Stomach smooth muscle (tissue), 2 donors: ENCODE results near the gene AKR1B15.
"Not testable (repeated sequence)": the region's sequence is repeated elsewhere in the genome, so short reads cannot be mapped to it uniquely, and the experiment has no call there.

Experiments used
- H3K27ac ChIP-seq: one replicate; pipeline ENCODE4 v1.7.0; 2013; ENCODE audit warnings: mild to moderate bottlenecking, low read length, inconsistent platforms
- H3K27me3 ChIP-seq, 2 donors: one replicate each; pipeline ENCODE4 v1.7.0; 2013; ENCODE audit warnings: low read length in 2 of 2; ENCODE audit not compliant: insufficient read depth in 2 of 2, control insufficient read depth in 1 of 2
- H3K36me3 ChIP-seq, 2 donors: one replicate each; pipeline ENCODE4 v1.7.0; 2013; ENCODE audit warnings: low read length in 2 of 2; ENCODE audit not compliant: control insufficient read depth in 2 of 2, insufficient read depth in 2 of 2
- H3K4me1 ChIP-seq: one replicate; pipeline ENCODE4 v1.7.0; 2013; ENCODE audit warnings: low read length; ENCODE audit not compliant: control insufficient read depth, insufficient read depth
- H3K4me3 ChIP-seq, 2 donors: one replicate each; pipeline ENCODE4 v1.7.0; 2013; ENCODE audit warnings: low read length in 2 of 2
- H3K9ac ChIP-seq, 2 donors: one replicate each; pipeline ENCODE4 v1.7.0; 2013; ENCODE audit warnings: low read length in 2 of 2, mild to moderate bottlenecking in 1 of 2
- H3K9me3 ChIP-seq, 2 donors: one replicate each; pipeline ENCODE4 v1.7.0; 2013; ENCODE audit warnings: low read length in 2 of 2; ENCODE audit not compliant: control insufficient read depth in 2 of 2
- donor health status: healthy.
- donor health status: Pancreatic carcinoma.

The AKR1B15 gene

DNA sequence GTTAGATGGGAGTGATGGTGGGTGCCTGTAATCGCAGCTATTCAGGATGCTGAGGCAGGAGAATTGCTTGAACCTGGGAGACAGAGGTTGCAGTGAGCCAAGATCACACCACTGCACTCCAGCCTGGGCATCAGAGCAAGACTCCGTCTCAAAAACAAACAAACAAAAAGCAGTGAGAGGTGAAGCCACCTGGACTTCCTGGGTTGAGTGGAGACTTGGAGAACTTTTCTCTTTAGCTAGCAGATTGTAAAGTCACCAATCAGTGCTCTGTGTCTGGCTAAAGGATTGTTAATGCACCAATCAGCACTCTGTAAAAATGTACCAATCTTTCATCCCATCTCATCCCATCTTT, 14.5 kb downstream of the AKR1B15 start:
- H3K27ac ChIP-seq, H3K4me1 ChIP-seq: not testable (repeated sequence)

DNA sequence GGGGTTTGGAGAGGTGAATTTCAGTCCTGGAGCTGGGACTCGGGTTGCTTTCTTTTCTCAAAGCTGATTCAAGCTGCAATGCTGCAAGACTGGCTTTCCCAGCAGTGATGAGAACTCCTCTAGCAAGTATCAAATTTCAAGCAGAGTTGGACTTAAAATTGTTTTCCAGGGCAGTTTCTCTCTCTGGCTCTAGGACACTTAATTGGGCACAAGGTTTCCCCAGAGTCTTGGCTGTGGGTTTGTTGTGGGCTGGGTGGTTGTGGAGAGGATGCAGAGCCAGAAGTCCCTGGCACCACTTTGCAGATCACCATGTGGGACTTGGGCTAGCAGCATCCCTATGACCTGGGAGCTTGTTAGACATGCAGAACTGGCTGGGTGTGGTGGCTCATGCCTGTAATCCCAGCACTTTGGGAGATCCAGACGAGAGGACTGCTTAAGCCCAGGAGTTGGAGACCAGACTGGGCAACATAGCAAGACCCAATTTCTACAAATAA, 16.8 kb downstream of the AKR1B15 start:
- no peaks in the 10 kb centered on the region for H3K27me3 ChIP-seq
- no peak overlapping the region for H3K4me3 ChIP-seq
- H3K27ac ChIP-seq: no peak overlapping the region

More for the DNA sequence above, 14.5 kb downstream of the AKR1B15 start:
- not testable (repeated sequence) for H3K9ac ChIP-seq, H3K36me3 ChIP-seq, H3K4me3 ChIP-seq, H3K9me3 ChIP-seq, H3K27me3 ChIP-seq

DNA sequence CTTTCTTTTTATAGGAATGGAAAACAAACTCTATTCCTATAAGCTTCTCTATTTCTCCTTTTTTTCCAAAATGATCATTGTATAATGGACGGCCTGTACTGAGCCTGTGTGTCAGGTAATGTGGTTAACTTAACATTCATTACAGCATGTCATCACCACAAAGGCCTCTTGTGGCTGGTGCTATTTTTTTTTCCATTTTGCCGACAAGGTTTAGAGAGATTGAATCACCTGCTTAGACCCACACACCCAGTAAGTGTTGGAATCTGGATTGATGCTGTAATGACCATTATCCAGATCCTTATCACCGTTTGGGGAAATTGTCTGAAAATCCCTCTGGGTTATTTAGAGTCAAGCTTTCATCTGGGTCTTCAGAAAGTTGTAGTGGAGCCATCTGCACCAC, 18.5 kb downstream of the AKR1B15 start:
- Histone ChIP-seq H3K4me3 (no peak overlapping the region), H3K9me3 (no peaks in the 10 kb centered on the region), H3K9ac (no peak overlapping the region), H3K4me1 (no peaks in the 10 kb centered on the region), H3K27ac (no peak overlapping the region), H3K27me3 (no peaks in the 10 kb centered on the region), H3K36me3 (no peaks in the 10 kb centered on the region)

More for the DNA sequence above, 16.8 kb downstream of the AKR1B15 start:
- H3K36me3 ChIP-seq: no peaks in the 10 kb centered on the region
- H3K9me3 ChIP-seq: no peaks in the 10 kb centered on the region
- H3K9ac ChIP-seq: no peak overlapping the region
- H3K4me1 ChIP-seq: no peaks in the 10 kb centered on the region

DNA sequence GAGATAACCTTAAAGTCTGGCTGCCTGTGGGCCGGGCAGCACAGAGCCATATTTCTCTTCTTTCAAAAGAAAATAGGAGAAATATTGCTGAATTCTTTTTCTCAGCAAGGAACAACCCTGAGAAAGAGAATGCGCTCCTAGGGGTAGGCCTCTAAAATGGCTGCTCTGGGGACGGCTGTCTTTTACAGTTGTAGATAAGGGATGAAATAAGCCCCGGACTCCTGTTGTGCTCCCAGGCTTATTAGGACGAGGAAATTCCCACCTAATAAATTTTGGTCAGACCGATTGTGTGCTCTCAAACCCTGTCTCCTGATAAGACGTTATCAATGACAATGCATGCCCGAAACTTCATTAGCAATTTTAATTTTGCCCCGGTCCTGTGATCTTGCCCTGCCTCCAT, 21.1 kb downstream of the AKR1B15 start:
- not testable (repeated sequence) for H3K36me3 ChIP-seq, H3K27me3 ChIP-seq, H3K4me1 ChIP-seq, H3K27ac ChIP-seq, H3K9ac ChIP-seq, H3K4me3 ChIP-seq, H3K9me3 ChIP-seq

DNA sequence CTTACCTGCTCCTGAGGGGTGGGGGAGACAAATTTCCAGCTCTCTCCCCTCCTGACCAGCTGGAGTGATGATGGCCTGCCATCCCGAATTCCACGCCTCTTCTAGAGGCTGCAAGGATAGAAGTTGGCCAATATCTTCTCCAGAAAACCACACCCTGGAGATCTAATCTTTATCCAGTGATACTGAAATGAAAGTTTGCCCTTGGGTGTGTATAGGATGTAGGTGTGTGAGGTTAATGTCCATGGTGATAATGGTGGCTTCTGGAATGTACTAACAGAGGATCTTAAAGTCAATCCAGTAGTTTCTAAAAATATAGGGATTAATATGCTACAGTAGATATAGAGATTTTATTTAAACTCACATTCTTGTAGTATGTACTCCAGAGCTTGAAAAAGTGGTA, 22.2 kb downstream of the AKR1B15 start:
- H3K36me3 ChIP-seq: no peaks in the 10 kb centered on the region
- H3K9me3 ChIP-seq: no peaks in the 10 kb centered on the region
- H3K27ac ChIP-seq: no peak overlapping the region
- no peaks in the 10 kb centered on the region for H3K27me3 ChIP-seq
- no peak overlapping the region for H3K4me3 ChIP-seq
- H3K9ac ChIP-seq: no peak overlapping the region
- H3K4me1 ChIP-seq: no peaks in the 10 kb centered on the region

- no peak overlapping the region for H3K9ac ChIP-seq
- no peak overlapping the region for H3K4me3 ChIP-seq
Measured at GRCh38 chr7:134571746-134572461, 23.0 kb downstream of the AKR1B15 start.

DNA sequence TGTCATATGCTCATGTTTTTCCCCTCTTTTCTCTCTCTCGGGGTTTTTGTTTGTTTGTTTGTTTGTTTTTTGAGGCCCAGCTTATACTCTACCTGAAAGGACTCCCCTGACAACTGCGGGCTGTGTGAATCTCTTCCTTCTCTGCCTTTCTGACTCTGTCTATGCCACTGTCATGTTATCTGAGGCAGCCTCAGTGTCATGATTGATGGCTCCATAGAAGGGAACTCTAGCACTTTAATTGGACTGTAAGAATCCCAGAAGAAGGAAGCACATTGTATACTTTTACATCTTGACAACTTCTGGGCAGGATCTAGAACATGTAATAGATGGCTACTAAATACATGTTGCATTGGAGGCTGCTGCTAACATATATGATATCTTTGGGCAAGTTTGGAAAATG, 25.4 kb downstream of the AKR1B15 start:
- Histone ChIP-seq H3K9ac (no peak overlapping the region), H3K4me1 (no peaks in the 10 kb centered on the region), H3K27ac (no peak overlapping the region), H3K4me3 (no peak overlapping the region), H3K36me3 (no peaks in the 10 kb centered on the region), H3K9me3 (no peaks in the 10 kb centered on the region), H3K27me3 (no peaks in the 10 kb centered on the region)

More at GRCh38 chr7:134571746-134572461, 23.0 kb downstream of the AKR1B15 start:
- Histone ChIP-seq H3K9me3 (no peaks in the 10 kb centered on the region), H3K27me3 (no peaks in the 10 kb centered on the region), H3K4me1 (no peaks in the 10 kb centered on the region), H3K27ac (no peak overlapping the region), H3K36me3 (no peaks in the 10 kb centered on the region)

DNA sequence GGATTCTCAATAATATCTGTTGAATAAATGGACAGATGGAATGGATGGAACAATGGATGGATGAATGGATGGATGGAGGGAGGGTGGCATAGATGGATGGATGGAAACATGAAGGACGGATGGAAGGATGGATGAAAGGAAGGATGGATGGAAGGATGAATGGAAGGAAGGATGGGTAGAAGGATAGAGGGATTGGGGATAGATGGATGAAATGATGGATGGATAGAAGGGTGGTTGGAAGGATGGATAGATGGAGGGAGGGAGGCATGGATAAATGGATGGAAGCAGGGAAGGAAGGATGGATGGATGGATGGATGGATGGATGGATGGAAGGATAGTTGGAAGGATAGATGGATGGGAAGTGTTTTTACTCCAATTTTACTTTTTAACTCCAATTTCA, 35.4 kb downstream of the AKR1B15 start:
- Histone ChIP-seq H3K9ac (no peak overlapping the region), H3K27ac (no peak overlapping the region), H3K4me3 (no peak overlapping the region), H3K4me1 (no peaks in the 10 kb centered on the region), H3K9me3 (no peaks in the 10 kb centered on the region), H3K36me3 (no peaks in the 10 kb centered on the region), H3K27me3 (no peaks in the 10 kb centered on the region)

GRCh38 chr7:134585897-134586296, 37.0 kb downstream of the AKR1B15 start:
- no peak overlapping the region for H3K4me3 ChIP-seq
- no peak overlapping the region for H3K9ac ChIP-seq
- no peaks in the 10 kb centered on the region for H3K9me3 ChIP-seq
- no peaks in the 10 kb centered on the region for H3K36me3 ChIP-seq
- no peak overlapping the region for H3K27ac ChIP-seq
- H3K4me1 ChIP-seq: no peaks in the 10 kb centered on the region
- H3K27me3 ChIP-seq: no peaks in the 10 kb centered on the region

DNA sequence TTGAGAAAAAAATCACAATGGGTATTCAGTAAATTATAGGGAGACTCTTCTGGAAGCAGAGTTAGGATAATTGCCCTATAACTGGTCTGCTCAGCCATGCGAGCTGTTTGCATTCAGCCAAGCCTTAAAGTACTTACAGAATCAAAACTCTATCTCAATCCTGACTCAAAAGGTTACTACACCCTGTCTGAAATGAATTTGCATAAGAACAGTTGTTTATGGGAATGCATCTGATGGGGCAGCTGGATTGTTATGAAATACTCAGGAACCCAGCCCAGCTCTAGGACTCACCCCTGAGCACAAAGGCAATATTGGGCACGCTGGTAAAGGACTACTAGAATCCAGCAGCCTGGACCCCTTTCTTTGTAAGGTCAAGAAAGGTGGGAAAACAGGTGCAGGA, 38.8 kb downstream of the AKR1B15 start:
- no peaks in the 10 kb centered on the region for H3K4me1 ChIP-seq
- H3K9me3 ChIP-seq: no peaks in the 10 kb centered on the region
- H3K4me3 ChIP-seq: no peak overlapping the region
- no peak overlapping the region for H3K9ac ChIP-seq
- H3K27ac ChIP-seq: no peak overlapping the region
- H3K27me3 ChIP-seq: no peaks in the 10 kb centered on the region
- H3K36me3 ChIP-seq: no peaks in the 10 kb centered on the region

GRCh38 chr7:134589491-134589941, 40.6 kb downstream of the AKR1B15 start:
- H3K4me1 ChIP-seq: peaks cover 11% of the 10 kb centered on the region
- no peaks in the 10 kb centered on the region for H3K9me3 ChIP-seq

More at GRCh38 chr7:134589491-134589941, 40.6 kb downstream of the AKR1B15 start:
- no peaks in the 10 kb centered on the region for H3K27me3 ChIP-seq
- H3K9ac ChIP-seq: no peak overlapping the region
- H3K36me3 ChIP-seq: no peaks in the 10 kb centered on the region
- H3K4me3 ChIP-seq: no peak overlapping the region
- H3K27ac ChIP-seq: no peak overlapping the region
